Hepatic stellate cell (primary cell): ENCODE data around the gene MFRP.
A peak's percentile ranks its signal among the peaks of the same experiment; 100 is the strongest.

Experiments
- DNase-seq: peaks from one replicate; pipeline ENCODE4 v3.0.0; 2011; ENCODE audit warnings: low spot score

MFRP gene

GRCh38 chr11:119373059-119373920 lies 26.8 kb upstream of the MFRP start:
- no peak for DNase-seq

DNA sequence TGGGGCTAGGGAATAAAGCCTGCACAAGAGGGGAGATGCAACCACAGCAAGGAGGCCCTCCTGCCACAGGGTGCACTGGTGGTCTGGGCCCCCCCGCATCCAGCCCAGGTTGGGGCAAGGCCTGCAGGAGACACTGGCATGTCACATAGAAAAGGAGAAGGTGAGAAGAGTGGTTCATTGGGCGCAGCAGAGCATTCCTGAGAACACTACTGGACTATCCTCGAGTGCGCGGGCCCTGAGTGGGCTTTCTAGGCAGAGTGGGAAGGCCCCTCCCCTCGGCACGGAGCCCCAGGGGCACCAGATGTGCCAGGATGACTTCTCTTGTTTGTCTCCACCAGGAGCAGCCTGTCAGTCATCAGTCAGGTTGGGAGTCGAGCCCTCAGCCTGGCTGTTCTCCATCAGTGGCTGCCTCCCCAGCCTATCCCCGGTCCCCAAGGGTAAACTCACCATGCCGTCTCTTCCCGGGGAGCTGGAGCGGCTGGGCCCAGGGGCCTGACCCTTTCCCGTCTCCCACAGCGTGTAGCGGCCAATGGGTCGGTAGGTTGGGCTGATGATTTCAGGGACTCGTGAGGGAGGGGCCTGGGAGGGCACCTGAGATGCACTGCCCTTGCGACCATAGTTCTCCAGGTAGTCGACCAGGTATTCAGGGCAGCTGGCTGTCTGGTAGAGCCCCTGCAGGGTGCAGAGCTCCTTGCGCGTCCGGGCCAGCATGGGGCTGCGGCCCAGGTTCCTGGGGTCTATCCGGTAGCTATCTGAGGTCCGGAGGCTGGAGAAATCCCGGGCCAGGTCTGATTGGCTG lies 26.0 kb upstream of the MFRP start:
- DNase-seq: no peak

DNA sequence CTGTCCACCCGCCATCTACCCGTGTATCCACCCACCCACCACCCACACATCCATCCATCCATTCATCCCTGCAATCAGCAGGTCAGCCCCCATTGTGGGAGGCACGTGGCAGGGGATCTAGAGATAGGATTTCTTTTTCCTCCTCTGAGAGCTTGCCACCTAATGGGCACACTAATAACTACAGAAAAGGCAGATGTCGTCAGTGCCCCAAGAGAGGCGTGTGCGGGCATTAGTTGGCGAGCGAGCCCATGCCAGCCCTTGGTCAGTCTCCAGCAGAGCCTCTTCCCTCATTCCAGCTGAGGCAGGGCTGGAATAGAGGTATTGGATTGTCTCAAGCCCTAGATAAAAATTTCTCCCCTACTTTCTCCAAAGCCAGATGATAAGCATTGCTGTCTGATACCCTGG lies 25.3 kb upstream of the MFRP start:
- DNase-seq: no peak

- no peak for DNase-seq
Observed at GRCh38 chr11:119371067-119371601, 24.6 kb upstream of the MFRP start.

GRCh38 chr11:119370486-119371046 lies 24.1 kb upstream of the MFRP start:
- no peak for DNase-seq

- DNase-seq: no peak
Observed at GRCh38 chr11:119369132-119369925, 22.8 kb upstream of the MFRP start.

GRCh38 chr11:119368121-119369034 lies 21.9 kb upstream of the MFRP start:
- peak; percentile 57 for DNase-seq

GRCh38 chr11:119367661-119368120 lies 21.2 kb upstream of the MFRP start:
- no peak for DNase-seq

DNA sequence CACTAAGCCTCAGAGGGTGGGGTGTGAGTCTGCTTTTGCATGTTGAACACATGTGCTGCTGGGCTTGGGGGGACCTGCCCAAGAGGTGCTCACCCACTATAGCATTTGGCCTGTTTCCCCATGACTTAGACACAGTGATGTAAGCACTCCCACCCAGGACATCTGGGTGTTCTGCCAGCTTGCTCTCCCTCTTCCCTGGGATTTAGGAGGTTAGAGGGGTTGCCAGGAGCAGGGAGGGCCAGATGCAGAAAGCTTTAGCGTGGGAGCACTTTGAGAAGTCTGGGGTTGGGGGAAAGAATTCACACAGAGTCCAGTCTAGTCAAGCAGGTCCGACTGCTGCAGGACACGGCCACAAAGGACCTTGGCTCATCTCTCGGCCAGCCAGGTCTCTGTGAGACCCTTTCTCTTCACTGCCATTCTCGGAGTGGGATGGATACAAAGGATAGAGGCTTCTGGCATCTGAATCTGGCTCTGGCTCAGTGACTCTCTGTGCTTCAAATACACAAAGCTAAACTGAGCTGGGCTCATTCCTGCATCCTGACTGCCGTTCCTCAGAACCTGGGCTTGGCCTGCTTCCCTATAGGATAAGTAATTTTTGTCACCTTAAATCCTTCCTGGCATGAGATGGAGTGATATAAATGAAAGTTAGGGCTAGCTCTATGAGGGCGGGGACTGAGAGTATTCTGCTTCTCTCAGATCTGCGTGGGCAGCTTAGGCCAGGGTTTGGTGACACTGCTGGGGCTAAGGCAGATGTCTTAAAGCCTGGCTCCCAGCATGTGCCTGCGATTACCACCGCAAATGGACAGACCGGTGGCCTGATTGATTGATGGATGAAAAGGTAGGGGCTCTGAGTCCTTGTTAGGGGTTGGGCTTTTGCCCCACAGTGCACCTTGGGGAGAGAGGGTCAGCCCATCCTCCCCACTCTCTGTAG lies 20.4 kb upstream of the MFRP start:
- no peak for DNase-seq

DNA sequence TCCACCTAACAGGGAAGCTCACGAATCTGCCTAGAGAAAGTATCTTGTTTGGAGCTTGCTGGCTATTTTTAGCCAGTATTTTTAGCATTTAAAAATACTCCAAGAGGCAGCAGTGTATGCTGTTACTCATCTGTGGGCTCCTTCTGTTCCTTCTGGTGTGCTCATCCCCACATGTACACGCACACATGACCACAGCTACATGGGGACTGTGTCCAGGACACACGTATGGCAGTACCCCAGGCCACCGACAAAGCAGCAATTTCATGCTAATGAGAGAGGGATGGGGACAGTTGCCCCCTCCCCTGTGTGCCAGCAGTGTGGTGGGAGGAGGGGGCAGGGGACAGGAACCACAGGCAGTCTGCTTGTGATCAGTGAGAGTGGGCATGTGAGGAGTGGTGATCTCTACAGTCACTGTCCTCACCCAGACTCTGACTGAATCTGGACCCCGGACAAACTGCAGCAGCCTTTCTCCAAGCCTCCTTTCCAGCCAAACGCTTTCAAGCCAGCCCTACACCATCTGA lies 18.6 kb upstream of the MFRP start:
- peak; percentile 89 for DNase-seq

DNA sequence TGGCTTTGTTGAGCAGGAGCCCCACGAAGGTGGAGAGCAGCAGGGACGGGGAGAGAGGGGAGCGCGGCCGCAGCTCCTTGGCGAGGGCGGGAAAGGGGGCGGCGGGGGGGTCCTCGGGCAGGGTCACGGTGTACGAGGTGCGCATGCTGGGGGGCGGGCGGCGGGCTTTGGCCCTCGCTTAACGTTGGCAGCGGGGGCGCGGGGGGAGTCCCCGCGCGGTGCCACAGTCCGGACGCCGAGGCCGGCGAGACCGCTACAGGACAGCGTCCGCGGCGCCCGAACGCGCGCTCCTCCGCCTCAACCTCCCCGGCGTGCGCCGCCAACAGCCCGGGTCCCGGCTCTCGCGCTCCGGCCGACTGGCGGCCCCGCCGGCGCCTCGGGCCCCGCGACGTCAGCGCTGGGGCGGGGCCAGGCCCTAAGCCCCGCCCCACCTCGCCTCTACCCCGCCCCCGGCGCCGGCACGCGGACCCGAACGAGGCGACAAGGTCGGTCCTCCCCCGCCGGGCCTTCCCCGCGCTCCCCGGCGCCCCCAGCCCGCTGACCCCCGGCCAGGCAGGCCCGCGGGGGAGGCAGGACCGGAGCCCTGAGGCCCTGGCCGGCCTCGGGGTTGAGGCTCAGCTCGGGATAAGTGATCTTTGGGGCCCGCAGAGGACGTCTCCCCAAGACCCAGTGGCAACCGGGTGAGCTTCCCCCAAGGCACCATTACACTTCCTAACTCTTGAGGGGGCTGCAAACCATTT lies 17.5 kb upstream of the MFRP start:
- DNase-seq: peak; percentile 75

DNA sequence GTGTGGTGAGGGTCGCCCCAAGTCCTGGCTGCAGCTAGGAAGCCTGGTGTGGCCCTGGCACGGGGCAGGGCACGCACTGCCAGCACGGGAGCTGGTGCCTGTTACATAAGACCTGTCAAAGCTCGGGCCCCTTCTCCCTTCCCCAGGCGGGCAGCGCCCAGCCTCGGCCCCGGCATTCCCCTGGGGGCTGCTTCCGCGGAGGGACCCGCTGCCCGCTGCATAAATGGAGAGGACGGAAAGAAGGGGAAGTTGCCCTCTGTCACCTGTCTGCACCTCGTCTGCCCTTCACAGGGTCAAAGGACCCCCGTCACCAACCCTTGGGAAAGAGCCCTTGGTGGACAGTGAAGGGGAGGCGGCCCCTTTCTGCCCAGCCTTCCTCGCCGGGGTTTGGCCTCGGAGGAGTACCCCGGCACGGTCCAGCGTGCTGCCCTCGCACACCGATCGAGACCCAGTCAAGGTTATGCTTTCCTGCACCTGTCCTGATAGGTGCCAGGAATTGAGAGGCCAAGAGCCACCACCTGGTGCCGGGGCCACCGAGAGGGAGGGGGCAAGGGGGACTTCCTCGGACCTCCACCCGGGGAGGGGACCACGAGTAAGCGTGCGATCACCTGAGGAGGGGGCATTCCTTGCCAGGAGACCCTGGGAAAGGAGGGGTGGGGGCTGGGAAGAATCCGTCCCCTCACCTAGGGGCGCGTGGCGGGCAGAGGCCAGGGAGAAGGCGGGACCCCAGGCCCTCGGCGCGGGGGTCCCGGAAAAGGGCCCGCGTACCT lies 16.8 kb upstream of the MFRP start:
- no peak for DNase-seq

GRCh38 chr11:119362741-119363080 lies 16.2 kb upstream of the MFRP start:
- no peak for DNase-seq

GRCh38 chr11:119361941-119362725 lies 15.6 kb upstream of the MFRP start:
- DNase-seq: no peak

GRCh38 chr11:119361056-119361787 lies 14.7 kb upstream of the MFRP start:
- DNase-seq: peak; percentile 80
